ENCODE measurements around the gene PKP3.
A peak's percentile ranks its signal among the peaks of the same experiment; 100 is the strongest.
"Not testable (repeated sequence)": the region's sequence is repeated elsewhere in the genome, so short reads cannot be mapped to it uniquely, and the experiment has no call there.

Gene PKP3

GRCh38 chr11:409600-410483 lies 15.8 kb downstream of the PKP3 start:
- Histone ChIP-seq H3K27ac (no peak overlapping the region), H3K4me3 (no peak overlapping the region)
- DNase-seq (ENCODE audit: low spot score) = no peak
- TF ChIP-seq CTCF (IDR thresholded peaks at IDR 0.05) = no peak

- not testable (repeated sequence) for H3K27ac ChIP-seq; DNase-seq (ENCODE audit: low spot score); H3K4me3 ChIP-seq
Measured at GRCh38 chr11:410711-411110, 16.7 kb downstream of the PKP3 start.

GRCh38 chr11:411520-411919 lies 17.5 kb downstream of the PKP3 start:
- not testable (repeated sequence) for H3K27ac ChIP-seq; DNase-seq (ENCODE audit: low spot score)

GRCh38 chr11:412641-413119 lies 18.7 kb downstream of the PKP3 start:
- Histone ChIP-seq H3K4me3 (no peak overlapping the region), H3K27ac (no peak overlapping the region)
- DNase-seq (ENCODE audit: low spot score) = no peak
- TF ChIP-seq CTCF (IDR thresholded peaks at IDR 0.05) = no peak

More at GRCh38 chr11:411520-411919, 17.5 kb downstream of the PKP3 start:
- H3K4me3 ChIP-seq = not testable (repeated sequence)

- TF ChIP-seq CTCF (IDR thresholded peaks at IDR 0.05) = no peak
- no peak for DNase-seq (ENCODE audit: low spot score)
- no peak overlapping the region for H3K4me3 ChIP-seq
- H3K27ac ChIP-seq = no peak overlapping the region
Measured at GRCh38 chr11:413120-414081, 19.4 kb downstream of the PKP3 start.

- peak overlapping the region; percentile 70 for H3K4me3 ChIP-seq
- DNase-seq (ENCODE audit: low spot score) = no peak
- TF ChIP-seq CTCF (IDR thresholded peaks at IDR 0.05) = no peak
- peak overlapping the region in 1 of 2 donors; percentile 62 for H3K27ac ChIP-seq
Measured at GRCh38 chr11:414318-414857, 20.4 kb downstream of the PKP3 start.

- H3K4me3 ChIP-seq = peak overlapping the region; percentile 70
- H3K27ac ChIP-seq = peak overlapping the region in 1 of 2 donors; percentile 72
- no peak for TF ChIP-seq CTCF (IDR thresholded peaks at IDR 0.05)
- no peak for DNase-seq (ENCODE audit: low spot score)
Measured at GRCh38 chr11:415640-416041, 21.6 kb downstream of the PKP3 start.
